OCI-LY7 (cell line): ENCODE results near the gene C6orf89.

Experiments
- CTCF ChIP-seq: fragments of 200-600 bp; sonication (generic); conservative IDR thresholded peaks from 2 replicates; pipeline ENCODE4 v1.5.1; 2014; ENCODE audit warnings: mild to moderate bottlenecking, antibody characterized with exemption, low read length, moderate library complexity, mixed read lengths
- EZH2phosphoT487 ChIP-seq: fragments of 200-600 bp; sonication (generic); IDR thresholded peaks from 2 replicates; pipeline ENCODE4 v1.6.1; 2018; ENCODE audit warnings: low read depth, borderline replicate concordance, mild to moderate bottlenecking, mixed run types, antibody characterized with exemption, low read length, moderate library complexity, mixed read lengths

GRCh38 chr6:36851149-36851614 is 34.6 kb upstream of the C6orf89 start:
- TF ChIP-seq EZH2phosphoT487 = no peak
- peak; percentile 98 for TF ChIP-seq CTCF
